OCI-LY7 (cell line): ENCODE measurements around the gene FPGT.

ENCODE experiments used
- EZH2phosphoT487 ChIP-seq: fragments of 200-600 bp; sonication (generic); IDR thresholded peaks from 2 replicates; pipeline ENCODE4 v1.6.1; 2018; ENCODE audit warnings: low read depth, borderline replicate concordance, mild to moderate bottlenecking, mixed run types, antibody characterized with exemption, low read length, moderate library complexity, mixed read lengths
- TF ChIP-seq, protein P1 (sequence below): fragments of 200-600 bp; sonication (generic); conservative IDR thresholded peaks from 2 replicates; pipeline ENCODE4 v1.5.1; 2014; ENCODE audit warnings: mild to moderate bottlenecking, antibody characterized with exemption, low read length, moderate library complexity, mixed read lengths

GRCh38 chr1:74160046-74160445 is 38.0 kb upstream of the FPGT start:
- TF ChIP-seq, protein P1, sequence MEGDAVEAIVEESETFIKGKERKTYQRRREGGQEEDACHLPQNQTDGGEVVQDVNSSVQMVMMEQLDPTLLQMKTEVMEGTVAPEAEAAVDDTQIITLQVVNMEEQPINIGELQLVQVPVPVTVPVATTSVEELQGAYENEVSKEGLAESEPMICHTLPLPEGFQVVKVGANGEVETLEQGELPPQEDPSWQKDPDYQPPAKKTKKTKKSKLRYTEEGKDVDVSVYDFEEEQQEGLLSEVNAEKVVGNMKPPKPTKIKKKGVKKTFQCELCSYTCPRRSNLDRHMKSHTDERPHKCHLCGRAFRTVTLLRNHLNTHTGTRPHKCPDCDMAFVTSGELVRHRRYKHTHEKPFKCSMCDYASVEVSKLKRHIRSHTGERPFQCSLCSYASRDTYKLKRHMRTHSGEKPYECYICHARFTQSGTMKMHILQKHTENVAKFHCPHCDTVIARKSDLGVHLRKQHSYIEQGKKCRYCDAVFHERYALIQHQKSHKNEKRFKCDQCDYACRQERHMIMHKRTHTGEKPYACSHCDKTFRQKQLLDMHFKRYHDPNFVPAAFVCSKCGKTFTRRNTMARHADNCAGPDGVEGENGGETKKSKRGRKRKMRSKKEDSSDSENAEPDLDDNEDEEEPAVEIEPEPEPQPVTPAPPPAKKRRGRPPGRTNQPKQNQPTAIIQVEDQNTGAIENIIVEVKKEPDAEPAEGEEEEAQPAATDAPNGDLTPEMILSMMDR: no peak
- no peak for TF ChIP-seq EZH2phosphoT487
